A549 (cell line): ENCODE data around the gene WNT2B. TPM values are rescaled to one million over a fixed set of nuclear protein-coding genes. Genes with fewer than 3 reads are reported as not detected.

Experiments
- ATAC-seq, 2 experiments: fragments of 200-7000 bp in 1 of 2; fragments of >200 bp in 1 of 2; cut with Nextera tagmentation in 1 of 2; cut with Tn5 transposase in 1 of 2; 3 replicates each; pipeline versions ENCODE4 v1.8.0 to v1.9.1; 2018 to 2020; ENCODE audit warnings: mild to moderate bottlenecking in 1 of 2, moderate library complexity in 1 of 2
- CTCF ChIA-PET: fragments of 300-600 bp; sonication (Branson Sonifier 250); formaldehyde crosslinking; extraction: SDS; loops from one replicate; lab custom pipeline; 2021; ENCODE audit warnings: antibody characterized with exemption, inconsistent platforms; lab: Yijun Ruan, JAX
- POLR2A ChIA-PET: fragments of 350-600 bp; formaldehyde crosslinking; extraction: SDS; loops from one replicate; lab custom pipeline; 2021; ENCODE audit warnings: antibody characterized with exemption, inconsistent platforms; lab: Yijun Ruan, JAX
- DNase-seq, 2 experiments: peaks; one replicate each; pipeline versions ENCODE4 v3.0.0 to v3.0.0-alpha.2; 2011 to 2016; ENCODE audit warnings: low read depth in 1 of 2, low spot score in 1 of 2
- FAIRE-seq: peaks from 2 replicates; lab custom pipeline; 2011; peaks lifted over from hg19 to GRCh38; lab: Jason Lieb, UNC
- H3K27ac ChIP-seq, 2 experiments: fragments of >200 bp; sonication (Bioruptor Twin); formaldehyde crosslinking; 3 replicates each; pipeline ENCODE4 v1.5.1; 2016 to 2017
- H3K4me1 ChIP-seq: fragments of >200 bp; sonication (Bioruptor Twin); formaldehyde crosslinking; 3 replicates; pipeline ENCODE4 v1.6.1; 2016
- H3K4me2 ChIP-seq: fragments of >200 bp; sonication (Bioruptor Twin); formaldehyde crosslinking; 3 replicates; pipeline ENCODE4 v1.6.1; 2016
- H3K4me3 ChIP-seq: fragments of >200 bp; sonication (Bioruptor Twin); formaldehyde crosslinking; 3 replicates; pipeline ENCODE4 v1.5.1; 2016
- H3K9me3 ChIP-seq: fragments of >200 bp; sonication (Bioruptor Twin); formaldehyde crosslinking; 3 replicates; pipeline ENCODE4 v1.6.1; 2016
- BHLHE40 ChIP-seq: IDR thresholded peaks from 2 replicates; pipeline ENCODE4 v1.6.1; 2012; ENCODE audit warnings: low read depth, low read length, inconsistent platforms
- CBX2 ChIP-seq: fragments of 200-600 bp; sonication (generic); IDR thresholded peaks from 2 replicates; pipeline ENCODE4 v1.6.1; 2016; ENCODE audit warnings: low read depth, mild to moderate bottlenecking, borderline replicate concordance
- CHD4 ChIP-seq: fragments of 200-600 bp; sonication (generic); IDR thresholded peaks from 2 replicates; pipeline ENCODE4 v1.6.1; 2016; ENCODE audit warnings: antibody characterized with exemption, mild to moderate bottlenecking, borderline replicate concordance
- E2F6 ChIP-seq: IDR thresholded peaks from 2 replicates; pipeline ENCODE4 v1.6.1; 2012; ENCODE audit warnings: low read depth, borderline replicate concordance
- EHF ChIP-seq: fragments of 250-450 bp; sonication (Bioruptor Pico); IDR thresholded peaks from 2 replicates; pipeline ENCODE4 v1.5.0; 2020; ENCODE audit warnings: mild to moderate bottlenecking
- EHMT2 ChIP-seq: fragments of 200-600 bp; sonication (generic); IDR thresholded peaks from 2 replicates; pipeline ENCODE4 v1.6.1; 2016; ENCODE audit warnings: antibody characterized with exemption, low read depth, mild to moderate bottlenecking, moderate library complexity
- ELK1 ChIP-seq: fragments of 150-350 bp; IDR thresholded peaks from 2 replicates; pipeline ENCODE4 v1.6.1; 2014; ENCODE audit warnings: low read depth, mild to moderate bottlenecking, low read length
- EP300 ChIP-seq, 2 experiments: fragments of >200 bp; sonication (Bioruptor Twin); formaldehyde crosslinking; IDR thresholded peaks; 2 replicates in 1 of 2; 3 replicates in 1 of 2; pipeline ENCODE4 v1.6.1; 2016 to 2017
- ESRRA ChIP-seq: fragments of 150-350 bp; IDR thresholded peaks from 2 replicates; pipeline ENCODE4 v1.6.1; 2014; ENCODE audit warnings: mild to moderate bottlenecking, low read length, borderline replicate concordance
- FOSB ChIP-seq: fragments of 250-450 bp; sonication (Bioruptor Pico); IDR thresholded peaks from 2 replicates; pipeline ENCODE4 v1.5.0; 2020; ENCODE audit warnings: mild to moderate bottlenecking, moderate library complexity
- GATA3 ChIP-seq: IDR thresholded peaks from 2 replicates; pipeline ENCODE4 v1.6.1; 2012; ENCODE audit warnings: borderline replicate concordance
- JUN ChIP-seq, 2 experiments: fragments of >200 bp; sonication (Bioruptor Twin); formaldehyde crosslinking; IDR thresholded peaks; 2 replicates in 1 of 2; 3 replicates in 1 of 2; pipeline ENCODE4 v1.6.1; 2016 to 2017
- JUNB ChIP-seq: fragments of >200 bp; sonication (Bioruptor Twin); formaldehyde crosslinking; IDR thresholded peaks from 2 replicates; pipeline ENCODE4 v1.6.1; 2016
- KDM1A ChIP-seq: fragments of 200-600 bp; sonication (generic); IDR thresholded peaks from 2 replicates; pipeline ENCODE4 v1.6.1; 2016; ENCODE audit warnings: low read depth, mild to moderate bottlenecking
- MAFK ChIP-seq: fragments of 450-650 bp; IDR thresholded peaks from 2 replicates; pipeline ENCODE4 v1.6.1; 2014; ENCODE audit not compliant: partially characterized antibody
- MAX ChIP-seq: IDR thresholded peaks from 2 replicates; pipeline ENCODE4 v1.6.1; 2012
- MAZ ChIP-seq: fragments of 150-350 bp; IDR thresholded peaks from 2 replicates; pipeline ENCODE4 v1.6.1; 2014; ENCODE audit warnings: antibody characterized with exemption, low read depth, low read length, borderline replicate concordance
- NR3C1 ChIP-seq: fragments of >200 bp; sonication (Bioruptor Twin); formaldehyde crosslinking; IDR thresholded peaks from 3 replicates; pipeline ENCODE4 v1.6.1; 2017
- PHF8 ChIP-seq: fragments of 200-600 bp; sonication (generic); IDR thresholded peaks from 2 replicates; pipeline ENCODE4 v1.6.1; 2016; ENCODE audit warnings: low read depth, mild to moderate bottlenecking, antibody characterized with exemption, moderate library complexity, borderline replicate concordance
- POLR2A ChIP-seq: IDR thresholded peaks from 2 replicates; pipeline ENCODE4 v1.6.1; 2012; ENCODE audit warnings: mild to moderate bottlenecking, low read length
- POLR2AphosphoS2 ChIP-seq: conservative IDR thresholded peaks from 2 replicates; pipeline ENCODE4 v1.6.1; 2012; ENCODE audit warnings: low read length, improper control_type of control experiment, inconsistent platforms
- RAD21 ChIP-seq, 2 experiments: fragments of >200 bp in 1 of 2; sonication (Bioruptor Twin) in 1 of 2; formaldehyde crosslinking in 1 of 2; IDR thresholded peaks in 1 of 2; conservative IDR thresholded peaks in 1 of 2; 2 replicates in 1 of 2; 3 replicates in 1 of 2; pipeline ENCODE4 v1.6.1; 2012 to 2018; ENCODE audit warnings: inconsistent platforms in 1 of 2
- RNF2 ChIP-seq: fragments of 200-600 bp; sonication (generic); IDR thresholded peaks from 2 replicates; pipeline ENCODE4 v1.6.1; 2016; ENCODE audit warnings: low read depth, mild to moderate bottlenecking, antibody characterized with exemption, moderate library complexity, borderline replicate concordance
- SREBF2 ChIP-seq: fragments of 450-650 bp; IDR thresholded peaks from 2 replicates; pipeline ENCODE4 v1.6.1; 2014; ENCODE audit warnings: mild to moderate bottlenecking, moderate library complexity
- ZC3H11A ChIP-seq: fragments of 450-650 bp; IDR thresholded peaks from 2 replicates; pipeline ENCODE4 v1.6.1; 2014; ENCODE audit warnings: antibody characterized with exemption, mild to moderate bottlenecking
- ZFP36 ChIP-seq: fragments of 450-650 bp; IDR thresholded peaks from 2 replicates; pipeline ENCODE4 v1.6.1; 2014; ENCODE audit warnings: borderline replicate concordance; ENCODE audit not compliant: partially characterized antibody
- WGBS: methylation state at CpG from one replicate; pipeline ENCODE4 v1.1.6; 2017; ENCODE audit errors: missing lambda C conversion rate; 5-methylcytosine and 5-hydroxymethylcytosine counted together
- polyA plus RNA-seq, 4 experiments: library from polyadenylated mRNA; depleted of rRNA in 3 of 4; stranded (reverse); fragments of >200 nt; fragmentation: RNase III in 1 of 4; extraction: RNeasy Plus Mini Kit Qiagen cat#74134 plus additional on column Dnase treatment in 1 of 4; gene quantifications; 2 replicates in 3 of 4; 3 replicates in 1 of 4; pipeline ENCODE4 v1.2.3, GENCODE V29; 2011 to 2017
- TF ChIP-seq, protein P1 (sequence below): fragments of 250-450 bp; sonication (Bioruptor Pico); IDR thresholded peaks from 2 replicates; pipeline ENCODE4 v1.5.0; 2021; ENCODE audit warnings: mild to moderate bottlenecking, moderate library complexity, borderline replicate concordance

The WNT2B gene
- polyA plus RNA-seq, 2 of the 4 experiments (the other 2 are of a cell fraction), result 0.26 to 0.28 TPM

GRCh38 chr1:112506306-112506705 lies 2.5 kb upstream of the WNT2B start:
- peaks cover 6% of the 10 kb centered on the region; the same call in 2 of the 3 replicates for H3K4me1 ChIP-seq
- ChIA-PET POLR2A (no interaction called here), CTCF (interaction anchor here (1.1 kb wide), 1 partner anchor 15 kb away, joined by 4 read pairs; no protein-coding TSS in a partner anchor)
- no peak for ATAC-seq
- H3K27ac ChIP-seq, result no peak overlapping the region
- no peak overlapping the region for H3K4me3 ChIP-seq
- WGBS, result 67% methylated on average over 1 of the region's 2 CpGs
- TF ChIP-seq POLR2AphosphoS2 (no peak), ZC3H11A (no peak), EP300 (IDR thresholded peaks at IDR 0.05) (no peak), RAD21 (conservative IDR thresholded peaks at IDR 0.05 in 1 of 2, IDR thresholded peaks at IDR 0.05 in 1 of 2) (no peak), SREBF2 (no peak), EHMT2 (no peak), POLR2A (no peak), JUNB (no peak), FOSB (CRISPR knock-in tag) (no peak), CBX2 (no peak), EHF (CRISPR knock-in tag) (no peak), ZFP36 (no peak), MAFK (no peak), ELK1 (no peak), CHD4 (no peak), PHF8 (no peak)
- no peak for DNase-seq
- no peaks in the 10 kb centered on the region for H3K9me3 ChIP-seq
- FAIRE-seq, result no peak
- no peak overlapping the region for H3K4me2 ChIP-seq

- 90% methylated on average over 8 of the region's 8 CpGs for WGBS
- CTCF ChIA-PET, result no interaction called here
- H3K9me3 ChIP-seq, result no peaks in the 10 kb centered on the region
- ATAC-seq, result no peak
- TF ChIP-seq JUNB, result no peak
- no peak for TF ChIP-seq GATA3
- TF ChIP-seq JUN (IDR thresholded peaks at IDR 0.05), result no peak
- TF ChIP-seq PHF8, result no peak
- TF ChIP-seq ESRRA, result no peak
- no peak for TF ChIP-seq E2F6
- no peak for TF ChIP-seq NR3C1
- TF ChIP-seq EP300 (IDR thresholded peaks at IDR 0.05), result no peak
- TF ChIP-seq RNF2, result no peak
- TF ChIP-seq ZFP36, result no peak
- no peak for TF ChIP-seq KDM1A
- TF ChIP-seq POLR2A, result no peak
- TF ChIP-seq, protein P1, sequence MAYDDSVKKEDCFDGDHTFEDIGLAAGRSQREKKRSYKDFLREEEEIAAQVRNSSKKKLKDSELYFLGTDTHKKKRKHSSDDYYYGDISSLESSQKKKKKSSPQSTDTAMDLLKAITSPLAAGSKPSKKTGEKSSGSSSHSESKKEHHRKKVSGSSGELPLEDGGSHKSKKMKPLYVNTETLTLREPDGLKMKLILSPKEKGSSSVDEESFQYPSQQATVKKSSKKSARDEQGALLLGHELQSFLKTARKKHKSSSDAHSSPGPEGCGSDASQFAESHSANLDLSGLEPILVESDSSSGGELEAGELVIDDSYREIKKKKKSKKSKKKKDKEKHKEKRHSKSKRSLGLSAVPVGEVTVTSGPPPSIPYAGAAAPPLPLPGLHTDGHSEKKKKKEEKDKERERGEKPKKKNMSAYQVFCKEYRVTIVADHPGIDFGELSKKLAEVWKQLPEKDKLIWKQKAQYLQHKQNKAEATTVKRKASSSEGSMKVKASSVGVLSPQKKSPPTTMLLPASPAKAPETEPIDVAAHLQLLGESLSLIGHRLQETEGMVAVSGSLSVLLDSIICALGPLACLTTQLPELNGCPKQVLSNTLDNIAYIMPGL (CRISPR knock-in tag), result no peak
- TF ChIP-seq ZC3H11A, result no peak
- no peak for TF ChIP-seq MAX
- no peak for TF ChIP-seq CHD4
- TF ChIP-seq BHLHE40, result no peak
- no peak for TF ChIP-seq SREBF2
- TF ChIP-seq MAZ, result no peak
- TF ChIP-seq, all 56 proteins: peak for 0
- no peak overlapping the region for H3K4me3 ChIP-seq
- POLR2A ChIA-PET, result no interaction called here
- FAIRE-seq, result no peak
- H3K27ac ChIP-seq, result no peak overlapping the region
- no peak overlapping the region for H3K4me2 ChIP-seq
- 0 out of 3 replicates have a peak, but pooled peaks cover 2% of the 10 kb centered on the region for H3K4me1 ChIP-seq
- DNase-seq, result no peak
Observed at GRCh38 chr1:112506731-112507130, 2.0 kb upstream of the WNT2B start.
